OCI-LY1 (cell line): ENCODE measurements around the gene PLOD2.

Experiments
- H2AFZ ChIP-seq: fragments of 200-600 bp; sonication (generic), shearing (Covaris generic); 2 replicates; pipeline ENCODE4 v1.6.0; 2014; ENCODE audit warnings: antibody characterized with exemption, mild to moderate bottlenecking, low read length
- H3F3A ChIP-seq: fragments of 200-600 bp; sonication (generic), shearing (Covaris generic); 2 replicates; pipeline ENCODE4 v1.6.0; 2014; ENCODE audit warnings: mild to moderate bottlenecking, antibody characterized with exemption, low read length, moderate library complexity; ENCODE audit not compliant: insufficient read depth
- H3K27ac ChIP-seq: fragments of 200-600 bp; sonication (generic); 2 replicates; pipeline ENCODE4 v1.5.1; 2014; ENCODE audit warnings: low read length, mixed run types, mild to moderate bottlenecking, low read depth; ENCODE audit not compliant: poor library complexity, severe bottlenecking
- H3K27me3 ChIP-seq: fragments of 200-600 bp; sonication (generic); 2 replicates; pipeline ENCODE4 v1.6.0; 2014; ENCODE audit warnings: antibody characterized with exemption, mild to moderate bottlenecking, low read length, moderate library complexity; ENCODE audit not compliant: insufficient read depth
- H3K36me3 ChIP-seq: fragments of 200-600 bp; sonication (generic); 2 replicates; pipeline ENCODE4 v1.6.1; 2014; ENCODE audit warnings: mild to moderate bottlenecking, antibody characterized with exemption, low read length, moderate library complexity, mixed read lengths; ENCODE audit not compliant: insufficient read depth
- H3K4me1 ChIP-seq: fragments of 200-600 bp; sonication (generic); 2 replicates; pipeline ENCODE4 v1.5.1; 2014; ENCODE audit warnings: mild to moderate bottlenecking, low read length, moderate library complexity; ENCODE audit not compliant: insufficient read depth, severe bottlenecking
- H3K4me2 ChIP-seq: fragments of 200-600 bp; sonication (generic), shearing (Covaris generic); 2 replicates; pipeline ENCODE4 v1.6.1; 2014; ENCODE audit warnings: low read length
- H3K4me3 ChIP-seq: fragments of 200-600 bp; sonication (generic); 2 replicates; pipeline ENCODE4 v1.5.1; 2014; ENCODE audit warnings: low read length, low read depth, mild to moderate bottlenecking, mixed read lengths; ENCODE audit not compliant: poor library complexity, severe bottlenecking
- H3K79me2 ChIP-seq: fragments of 200-600 bp; shearing (Covaris generic); 2 replicates; pipeline ENCODE4 v1.6.1; 2016; ENCODE audit warnings: mixed run types, low read length, mixed read lengths; ENCODE audit not compliant: insufficient read depth
- H3K9ac ChIP-seq: fragments of 200-600 bp; sonication (generic), shearing (Covaris generic); 2 replicates; pipeline ENCODE4 v1.6.1; 2014; ENCODE audit warnings: mild to moderate bottlenecking, low read length, mixed read lengths
- H3K9me2 ChIP-seq: fragments of 200-600 bp; sonication (generic), shearing (Covaris generic); 2 replicates; pipeline ENCODE4 v1.6.1; 2014; ENCODE audit warnings: low read depth, mild to moderate bottlenecking, low read length, mixed read lengths
- H3K9me3 ChIP-seq: fragments of 200-600 bp; shearing (Covaris generic); 2 replicates; pipeline ENCODE4 v1.6.1; 2014; ENCODE audit warnings: low read length, mixed read lengths
- H4K20me1 ChIP-seq: fragments of 200-600 bp; sonication (generic), shearing (Covaris generic); 2 replicates; pipeline ENCODE4 v1.6.0; 2016; ENCODE audit warnings: mild to moderate bottlenecking, low read length; ENCODE audit not compliant: insufficient read depth
- CTCF ChIP-seq: fragments of 200-600 bp; sonication (generic), shearing (Covaris generic); IDR thresholded peaks from 2 replicates; pipeline ENCODE4 v1.5.1; 2017; ENCODE audit warnings: mild to moderate bottlenecking, antibody characterized with exemption, low read length, moderate library complexity, mixed read lengths
- EZH2 ChIP-seq: fragments of 200-600 bp; sonication (generic), shearing (Covaris generic); IDR thresholded peaks from 2 replicates; pipeline ENCODE4 v1.8.0; 2017; ENCODE audit warnings: borderline replicate concordance, mixed run types, mild to moderate bottlenecking, antibody characterized with exemption, low read length, moderate library complexity, mixed read lengths

PLOD2 gene

GRCh38 chr3:146099316-146099715 is 61.7 kb downstream of the PLOD2 start:
- no peaks in the 10 kb centered on the region for H3K4me1 ChIP-seq
- no peak overlapping the region for H3K9ac ChIP-seq
- H3K9me3 ChIP-seq = no peaks in the 10 kb centered on the region
- H3K4me3 ChIP-seq = no peak overlapping the region
- TF ChIP-seq CTCF (no peak), EZH2 (no peak)
- H4K20me1 ChIP-seq = no peaks in the 10 kb centered on the region
- H3K27ac ChIP-seq = no peak overlapping the region
- H3K79me2 ChIP-seq = no peaks in the 10 kb centered on the region
- H3K36me3 ChIP-seq = no peaks in the 10 kb centered on the region
- no peaks in the 10 kb centered on the region; the same call in 1 of the 2 replicates for H3K9me2 ChIP-seq
- H2AFZ ChIP-seq = no peak overlapping the region
- no peaks in the 10 kb centered on the region for H3F3A ChIP-seq
- H3K27me3 ChIP-seq = no peaks in the 10 kb centered on the region
- H3K4me2 ChIP-seq = no peak overlapping the region

GRCh38 chr3:146093896-146094295 is 67.1 kb downstream of the PLOD2 start:
- no peaks in the 10 kb centered on the region for H3K36me3 ChIP-seq
- H3K9me3 ChIP-seq = no peaks in the 10 kb centered on the region
- no peak overlapping the region for H3K4me2 ChIP-seq
- no peak overlapping the region for H2AFZ ChIP-seq
- no peaks in the 10 kb centered on the region for H3K79me2 ChIP-seq
- no peak overlapping the region for H3K4me3 ChIP-seq
- H4K20me1 ChIP-seq = no peaks in the 10 kb centered on the region
- no peak overlapping the region for H3K9ac ChIP-seq
- TF ChIP-seq EZH2 (no peak), CTCF (no peak)
- no peaks in the 10 kb centered on the region for H3K9me2 ChIP-seq
- H3K4me1 ChIP-seq = no peaks in the 10 kb centered on the region
- H3F3A ChIP-seq = no peaks in the 10 kb centered on the region
- H3K27ac ChIP-seq = no peak overlapping the region
- no peaks in the 10 kb centered on the region for H3K27me3 ChIP-seq

- no peak overlapping the region for H3K27ac ChIP-seq
- H4K20me1 ChIP-seq = no peaks in the 10 kb centered on the region
- H3K79me2 ChIP-seq = no peaks in the 10 kb centered on the region
- no peak overlapping the region for H3K4me2 ChIP-seq
- H3K4me3 ChIP-seq = no peak overlapping the region
- no peaks in the 10 kb centered on the region for H3K36me3 ChIP-seq
- H2AFZ ChIP-seq = no peak overlapping the region
- no peaks in the 10 kb centered on the region for H3K9me2 ChIP-seq
- H3K27me3 ChIP-seq = no peaks in the 10 kb centered on the region
- no peaks in the 10 kb centered on the region for H3K4me1 ChIP-seq
- no peaks in the 10 kb centered on the region for H3K9me3 ChIP-seq
- no peaks in the 10 kb centered on the region for H3F3A ChIP-seq
- TF ChIP-seq CTCF = no peak
- TF ChIP-seq EZH2 = no peak
- H3K9ac ChIP-seq = no peak overlapping the region
These were observed 68.8 kb downstream of the PLOD2 start for GRCh38 chr3:146092230-146092629.
